Measurements from ENCODE around the gene CDK13.
"Not testable (repeated sequence)": the region's sequence is repeated elsewhere in the genome, so short reads cannot be mapped to it uniquely, and the experiment has no call there.

The CDK13 gene

DNA sequence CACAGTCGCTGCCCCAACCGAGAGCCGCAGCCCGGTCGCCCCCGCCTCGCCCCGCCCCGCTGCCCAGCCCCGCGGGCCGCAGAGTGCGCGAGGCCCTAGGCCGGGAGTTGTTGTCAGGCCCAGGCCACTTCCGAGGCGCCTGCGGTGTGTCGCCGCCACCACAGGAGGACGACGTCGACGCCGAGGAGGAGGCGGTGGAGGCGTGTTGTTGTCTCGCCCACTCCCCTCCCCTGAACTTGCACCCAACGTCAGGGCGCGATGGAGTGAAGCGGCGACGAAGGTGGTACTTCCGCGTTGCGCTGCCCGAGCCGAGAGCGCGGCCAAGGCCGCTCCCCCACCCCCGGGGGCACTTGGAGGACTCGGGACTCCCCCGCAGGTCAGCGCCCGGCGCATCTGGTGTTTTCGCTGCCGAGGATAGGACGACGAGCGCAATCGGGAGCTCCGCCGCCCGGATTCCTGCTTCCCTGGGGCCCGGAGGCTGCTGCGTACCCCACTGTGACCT is at the start of gene CDK13:
Gene CDK13 (plus strand): TSS at position 286 of the 502 bp plus-strand sequence. CDS start 386 bp downstream, outside the sequence.
- DNase-seq, result peak; percentile 89

DNA sequence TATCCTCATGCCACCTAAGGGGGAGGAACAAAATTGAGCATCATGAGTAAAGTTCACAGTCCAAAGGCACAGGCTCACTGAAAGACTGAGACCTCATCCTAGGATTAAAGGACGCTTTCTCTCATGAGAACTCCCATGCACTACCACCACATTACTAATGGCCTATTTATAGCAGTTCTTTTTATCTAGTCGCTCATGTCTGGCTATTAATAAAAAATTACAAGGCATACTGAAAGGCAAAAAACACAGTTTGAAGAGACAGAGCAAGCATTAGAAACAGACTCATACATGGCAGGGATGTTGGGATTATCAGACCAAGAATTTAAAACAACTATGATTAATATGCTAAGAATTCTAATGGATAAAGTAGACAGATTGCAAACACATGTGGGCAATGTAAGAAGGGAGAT is 46.0 kb upstream of the CDK13 start:
- DNase-seq, result no peak

DNA sequence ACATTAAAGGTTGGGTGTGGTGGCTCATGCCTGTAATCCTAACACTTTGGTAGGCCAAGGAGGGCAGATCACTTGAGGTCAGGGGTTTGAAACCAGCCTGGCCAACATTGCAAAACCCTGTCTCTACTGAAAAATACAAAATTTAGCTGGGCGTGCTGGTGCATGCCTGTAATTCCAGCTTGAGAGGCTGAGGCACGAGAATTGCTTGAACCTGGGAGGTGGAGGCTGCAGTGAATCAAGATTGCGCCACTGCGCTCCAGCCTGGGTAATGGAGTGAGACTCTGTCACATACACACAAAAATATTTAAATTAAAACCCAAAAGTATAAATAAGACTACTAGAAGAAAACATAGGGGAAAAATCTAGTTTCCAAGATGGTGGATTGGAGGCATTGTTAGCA is 41.9 kb upstream of the CDK13 start:
- DNase-seq, result no peak

DNA sequence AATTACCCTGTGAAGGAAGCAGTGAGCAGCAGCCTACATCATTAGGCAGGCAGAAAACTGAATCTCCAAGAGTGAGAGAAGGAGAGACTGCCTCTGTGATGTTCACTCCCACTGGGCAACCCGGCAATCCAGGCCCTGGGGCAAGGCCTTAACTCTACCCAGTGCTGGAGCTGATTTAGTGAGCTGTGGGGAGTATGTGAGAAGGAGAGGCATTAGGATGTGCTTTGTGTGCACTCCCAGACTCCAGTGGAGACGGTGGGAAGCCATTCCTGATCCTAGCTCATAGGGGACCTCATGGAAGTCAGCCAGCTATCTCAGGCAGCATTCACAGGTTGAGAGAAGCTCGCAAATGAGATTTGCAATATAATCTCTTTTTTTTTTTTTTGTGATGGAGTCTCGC is 41.1 kb upstream of the CDK13 start:
- DNase-seq, result no peak

DNA sequence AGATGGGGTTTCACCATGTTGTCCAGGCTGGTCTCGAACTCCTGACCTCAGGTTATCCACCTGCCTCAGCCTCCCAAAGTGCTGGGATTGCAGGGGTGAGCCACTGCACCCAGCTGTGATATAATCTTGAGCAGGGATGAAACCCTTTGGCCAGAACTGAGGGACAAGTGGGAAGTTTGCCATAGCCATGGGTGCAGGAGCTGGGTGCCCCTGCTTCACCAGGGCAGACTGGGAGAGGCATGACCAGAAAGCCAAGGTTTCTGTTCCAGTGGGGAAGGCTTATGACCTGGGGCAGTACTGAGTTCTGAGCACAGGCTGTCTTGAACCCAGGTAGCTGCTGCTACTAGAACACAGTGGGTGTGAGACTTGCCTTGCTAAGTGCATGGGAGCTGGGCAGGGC is 40.5 kb upstream of the CDK13 start:
- DNase-seq, result no peak

DNA sequence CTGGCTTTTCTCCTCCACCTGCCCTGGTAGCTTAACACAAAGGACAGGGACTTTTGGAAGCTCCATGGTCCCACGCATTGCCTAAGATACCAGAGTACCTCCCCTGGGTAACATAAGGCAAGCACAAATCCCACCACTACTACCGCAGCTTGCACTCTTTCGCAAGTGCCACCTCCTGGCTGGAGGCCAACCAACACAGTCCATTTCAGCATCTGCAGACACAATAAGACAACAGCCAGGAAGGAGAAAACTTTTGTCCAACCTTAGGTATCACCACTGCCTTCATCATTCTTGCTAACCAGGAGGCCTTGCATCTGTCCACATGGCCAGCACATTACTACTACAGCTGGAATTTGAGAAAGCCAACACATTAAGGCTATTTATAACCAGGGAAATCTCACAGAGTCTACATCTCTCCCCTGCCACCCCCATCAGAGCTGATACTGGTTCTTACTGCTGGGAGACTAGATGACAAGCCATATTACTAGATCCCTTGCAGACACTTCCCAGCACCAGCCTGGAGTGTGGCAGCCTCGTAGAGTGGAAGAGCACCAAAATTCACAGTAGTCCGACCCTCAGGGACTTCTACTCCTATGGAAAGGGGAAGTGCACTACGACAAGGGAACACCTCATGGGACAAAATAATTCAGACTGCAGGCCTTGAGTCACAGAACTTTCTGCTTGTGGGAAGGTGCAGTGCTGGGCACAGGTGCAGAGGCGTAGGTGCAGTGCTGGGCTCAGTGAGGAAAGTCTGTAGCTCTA is 39.8 kb upstream of the CDK13 start:
- DNase-seq, result no peak

DNA sequence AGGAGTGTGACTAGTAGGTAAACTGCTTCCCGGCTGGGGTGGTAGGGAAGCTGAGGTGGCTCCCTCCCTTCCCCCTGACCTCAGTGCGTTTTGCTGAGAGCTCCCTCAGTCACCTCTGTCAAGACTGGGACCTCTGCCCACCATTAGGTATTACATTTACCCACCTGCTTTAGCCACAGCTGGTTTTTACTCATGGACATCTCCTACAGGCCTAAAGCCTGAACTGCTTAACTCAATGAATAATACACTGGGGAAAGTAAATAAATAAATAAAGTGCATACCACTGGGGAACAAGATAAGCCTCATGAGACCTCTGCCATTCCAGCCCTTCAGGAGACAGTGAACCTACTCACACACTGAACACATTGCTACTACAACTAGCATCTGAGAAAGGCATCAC is 38.9 kb upstream of the CDK13 start:
- no peak for DNase-seq

DNA sequence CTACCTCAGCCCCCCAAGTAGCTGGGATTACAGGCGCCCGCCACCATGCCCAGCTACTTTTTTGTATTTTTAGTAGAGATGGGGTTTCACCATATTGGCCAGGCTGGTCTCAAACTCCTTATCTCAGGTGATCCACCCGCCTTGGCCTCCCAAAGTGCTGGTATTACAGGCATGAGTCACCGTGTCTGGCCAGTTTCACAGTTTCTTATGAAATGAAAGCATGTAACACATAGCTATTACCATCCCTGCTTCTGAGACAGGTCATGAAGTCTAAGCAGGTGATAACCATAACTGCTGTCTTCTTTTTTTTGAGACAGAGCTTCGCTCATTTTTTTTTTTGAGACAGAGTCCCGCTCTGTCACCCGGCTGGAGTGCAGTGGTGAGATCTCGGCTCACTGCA is 34.2 kb upstream of the CDK13 start:
- not testable (repeated sequence) for DNase-seq

DNA sequence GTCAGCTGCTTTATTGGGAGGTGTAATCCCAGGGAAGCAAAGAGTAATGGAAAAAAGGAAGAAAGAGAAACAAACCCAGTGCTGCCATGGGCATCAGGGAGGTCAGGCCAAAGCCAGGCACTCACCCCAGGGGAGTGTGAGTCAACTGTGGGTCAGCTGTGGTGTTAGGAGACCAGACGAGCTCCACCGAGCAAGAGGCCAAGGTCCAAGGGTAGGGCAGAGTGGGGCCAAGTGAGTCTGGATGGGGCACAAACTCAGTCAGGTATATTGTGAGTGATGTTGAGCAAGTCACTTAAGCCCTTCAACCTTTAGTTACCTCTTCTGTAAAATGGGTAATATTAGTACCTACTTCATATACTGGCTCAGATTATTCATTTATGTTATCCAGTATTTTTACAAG is 30.4 kb upstream of the CDK13 start:
- DNase-seq, result no peak

DNA sequence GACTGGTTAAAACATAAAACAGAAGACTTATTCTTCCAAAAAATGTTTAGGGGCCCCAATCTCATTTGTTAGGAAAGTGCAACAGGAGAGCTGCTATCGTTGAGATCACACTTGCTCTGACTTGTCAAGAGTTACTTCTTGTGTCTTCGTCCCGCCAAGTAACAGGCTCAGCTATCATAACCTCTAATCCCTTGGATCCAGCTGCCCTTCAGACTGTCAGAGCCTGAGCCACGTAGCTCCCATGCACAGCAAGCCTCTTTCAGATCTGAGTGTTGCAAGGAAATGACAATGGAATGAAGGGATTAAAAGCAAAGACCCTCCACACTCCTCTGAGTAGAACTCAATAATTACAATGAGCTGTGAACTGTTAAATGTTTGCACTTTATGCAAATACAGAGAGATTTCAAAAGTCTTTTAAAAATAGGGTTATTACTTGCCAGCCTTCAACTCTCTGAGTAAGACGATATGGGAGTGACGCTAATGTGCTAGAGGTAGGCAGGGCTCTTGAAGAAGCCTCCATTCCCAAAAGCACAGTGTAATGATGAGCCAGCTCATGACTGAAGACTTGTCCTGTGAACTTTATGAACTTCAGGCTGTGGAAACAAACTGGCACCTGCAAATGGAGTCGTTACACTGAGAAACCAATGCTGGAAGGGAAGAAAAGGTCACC is 28.4 kb upstream of the CDK13 start:
- DNase-seq, result no peak

DNA sequence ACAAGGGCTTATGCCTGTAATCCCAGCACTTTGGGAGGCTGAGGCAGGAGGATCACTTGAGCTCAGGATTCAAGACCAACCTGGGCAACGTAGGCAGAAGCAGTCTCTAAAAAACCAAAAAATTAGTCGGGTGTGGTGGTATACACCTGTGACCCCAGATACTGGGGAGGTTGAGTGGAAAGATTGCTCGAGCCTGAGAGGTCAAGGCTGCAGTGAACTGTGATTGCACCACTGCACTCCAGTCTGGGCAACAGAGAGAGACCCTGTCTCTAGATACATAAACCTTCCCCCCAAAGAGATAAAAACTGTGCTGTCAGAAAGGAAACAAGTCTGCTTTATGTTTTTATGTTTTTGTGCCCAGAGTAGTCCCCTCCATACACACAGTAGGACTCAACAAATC is 27.5 kb upstream of the CDK13 start:
- no peak for DNase-seq

DNA sequence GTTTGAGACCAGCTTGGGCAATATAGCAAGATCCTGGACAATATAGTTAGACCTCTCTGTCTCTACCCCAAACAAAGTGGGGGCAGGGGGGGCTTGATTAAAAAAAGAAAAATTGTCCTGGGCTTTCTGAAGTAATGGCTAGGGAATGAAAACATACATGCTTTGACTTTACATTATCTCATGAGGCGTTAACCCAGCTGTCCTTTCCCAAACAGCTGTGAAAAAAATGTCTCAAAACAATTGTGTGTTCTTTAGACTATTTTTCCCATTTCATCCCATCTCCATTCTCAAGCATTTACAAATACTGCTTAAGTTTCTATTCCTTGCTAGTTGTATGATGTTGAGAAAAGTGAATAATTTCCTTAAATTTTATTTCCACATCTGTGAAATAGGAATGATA is 27.0 kb upstream of the CDK13 start:
- no peak for DNase-seq

DNA sequence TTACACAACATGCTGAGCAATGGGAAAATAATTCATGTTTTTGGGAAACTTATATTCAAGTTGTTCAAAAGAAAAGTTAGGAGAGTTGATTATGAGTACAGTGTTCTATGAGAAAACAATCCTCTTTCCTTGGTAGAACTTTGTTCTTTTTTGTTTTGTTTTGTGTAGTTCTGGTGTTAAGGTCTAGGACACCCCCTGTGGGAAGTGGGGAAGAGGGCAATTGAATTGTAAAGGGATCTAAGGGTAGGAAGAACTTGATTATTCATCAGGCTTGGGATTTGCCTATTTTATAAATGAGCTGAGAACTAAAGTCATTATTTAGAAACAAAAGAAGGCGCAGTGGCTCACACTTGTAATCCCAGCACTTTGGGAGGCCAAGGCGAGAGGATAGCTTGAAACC is 25.9 kb upstream of the CDK13 start:
- DNase-seq, result no peak

DNA sequence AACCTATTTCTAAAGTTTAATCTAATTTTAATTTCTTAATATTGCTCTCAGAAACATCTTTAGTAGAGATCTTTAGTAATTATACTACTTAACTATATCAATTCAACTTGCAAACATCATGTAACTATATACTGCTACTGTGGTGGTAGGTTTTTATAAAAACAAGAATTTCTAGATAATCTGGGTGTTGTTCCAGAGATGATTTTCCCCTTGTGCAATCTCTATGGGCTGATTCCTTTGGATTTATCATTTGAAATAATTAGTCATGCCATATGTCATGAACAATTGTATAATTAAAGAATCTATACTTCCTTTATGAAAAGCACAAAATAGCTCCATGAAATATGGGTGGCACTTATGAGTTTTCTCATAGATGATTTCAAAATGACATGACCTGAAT is 23.9 kb upstream of the CDK13 start:
- no peak for DNase-seq

DNA sequence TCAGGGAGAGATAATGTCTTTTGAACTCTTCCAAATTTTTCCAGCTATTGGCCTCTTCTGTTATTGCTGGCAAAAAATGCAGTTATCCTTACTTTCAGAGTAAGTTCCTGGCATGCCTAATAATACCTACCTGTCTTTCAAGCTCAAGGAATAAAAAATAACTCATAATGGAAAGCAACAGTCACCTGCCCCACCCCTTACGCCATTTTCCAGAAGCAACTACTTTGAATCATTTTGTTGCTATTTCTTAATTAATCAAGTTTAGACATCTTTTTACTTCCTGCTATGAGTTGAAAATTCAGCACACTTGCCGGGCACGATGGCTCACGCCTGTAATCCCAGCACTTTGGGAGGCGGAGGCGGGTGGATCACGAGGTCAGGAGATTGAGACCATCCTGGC is 23.0 kb upstream of the CDK13 start:
- DNase-seq, result no peak

DNA sequence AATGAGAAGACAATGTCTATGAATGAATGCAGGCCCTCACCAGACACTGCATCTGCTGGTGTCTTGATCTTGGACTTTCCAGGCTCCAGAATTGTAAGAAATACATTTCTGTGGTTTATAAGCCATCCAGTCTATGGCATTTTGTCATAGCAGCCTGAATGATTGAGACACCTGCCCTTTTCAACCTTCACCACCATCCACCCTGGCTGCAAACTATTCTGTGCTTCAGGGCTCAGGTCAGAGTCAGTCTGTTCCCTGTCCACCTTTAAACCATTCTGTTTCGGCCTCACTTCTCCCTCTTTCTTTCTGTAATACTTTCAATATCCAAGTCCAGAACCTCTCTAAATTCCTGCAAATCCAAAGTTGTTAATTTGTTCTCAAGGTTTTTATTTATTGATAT is 15.9 kb upstream of the CDK13 start:
- no peak for DNase-seq

DNA sequence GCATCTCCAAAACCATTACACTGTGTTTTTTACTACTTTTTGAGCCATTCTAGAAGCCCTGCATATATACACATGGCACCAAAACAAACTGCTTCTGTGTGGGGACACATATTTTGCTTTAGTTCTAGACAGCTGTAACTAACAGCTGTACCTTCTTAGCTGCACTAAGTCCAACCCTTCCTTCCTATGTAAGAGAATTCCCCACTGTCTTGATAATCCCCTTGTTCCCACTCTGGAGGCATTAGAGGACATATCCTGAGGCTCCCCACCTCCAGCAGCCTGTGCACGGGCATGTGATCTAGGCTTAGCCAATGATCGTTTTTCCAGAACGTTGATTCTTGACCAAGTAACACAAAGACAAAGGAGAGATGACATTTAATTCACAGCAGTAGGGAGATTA is 13.3 kb upstream of the CDK13 start:
- no peak for DNase-seq

DNA sequence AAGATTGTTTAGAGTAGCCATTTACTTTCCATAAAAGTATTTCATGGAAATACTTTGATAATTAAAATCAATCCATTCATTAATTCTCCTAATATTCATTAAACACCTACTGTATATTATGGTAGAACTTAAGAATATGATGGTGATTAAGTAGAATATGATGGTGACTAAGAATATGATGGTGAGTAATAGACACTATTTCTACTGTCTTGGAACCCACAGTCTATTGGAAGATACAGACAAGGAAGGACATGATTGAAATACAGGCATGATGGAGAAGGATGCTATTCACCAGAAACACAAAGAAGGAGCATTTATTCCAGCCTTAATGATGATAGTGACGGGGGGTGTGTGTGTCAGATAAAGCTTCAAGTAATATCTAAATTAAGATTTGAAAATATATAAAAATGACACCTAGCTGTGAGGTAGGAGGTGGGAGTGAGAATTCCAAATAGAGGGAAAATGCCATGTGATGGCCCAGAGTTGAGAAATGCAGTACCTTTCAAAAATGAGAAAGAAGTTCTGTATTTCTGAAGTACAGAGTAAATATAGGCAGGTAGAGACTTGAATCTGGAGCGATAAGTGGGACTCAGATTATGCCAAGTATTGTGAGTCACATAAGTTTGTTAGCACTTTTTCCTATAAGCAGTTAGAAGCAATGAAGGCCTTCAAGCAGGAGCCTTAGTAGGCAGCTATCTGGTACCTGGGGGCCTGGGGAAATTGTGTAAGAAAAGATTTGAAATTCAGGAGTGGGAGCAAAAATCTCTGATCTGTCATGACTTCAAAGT is 12.5 kb upstream of the CDK13 start:
- no peak for DNase-seq

DNA sequence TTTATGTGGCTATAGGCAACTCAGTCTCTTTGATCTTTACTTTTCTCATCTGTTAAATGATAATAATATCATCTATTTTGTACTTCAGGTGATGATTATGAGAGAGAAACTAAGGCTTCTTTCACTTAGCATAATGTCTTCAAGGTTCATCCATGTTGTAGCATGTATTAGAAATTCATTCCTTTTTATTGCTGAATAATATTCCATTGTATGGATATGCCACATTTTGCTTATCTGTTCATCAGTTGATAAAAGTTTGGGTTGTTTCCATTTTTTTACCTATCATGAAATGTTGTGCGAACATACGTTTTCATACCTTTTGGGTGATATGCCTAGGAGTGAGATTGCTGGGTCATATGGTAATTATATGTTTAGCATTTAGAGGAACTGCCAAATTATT is 7.2 kb upstream of the CDK13 start:
- DNase-seq, result no peak

DNA sequence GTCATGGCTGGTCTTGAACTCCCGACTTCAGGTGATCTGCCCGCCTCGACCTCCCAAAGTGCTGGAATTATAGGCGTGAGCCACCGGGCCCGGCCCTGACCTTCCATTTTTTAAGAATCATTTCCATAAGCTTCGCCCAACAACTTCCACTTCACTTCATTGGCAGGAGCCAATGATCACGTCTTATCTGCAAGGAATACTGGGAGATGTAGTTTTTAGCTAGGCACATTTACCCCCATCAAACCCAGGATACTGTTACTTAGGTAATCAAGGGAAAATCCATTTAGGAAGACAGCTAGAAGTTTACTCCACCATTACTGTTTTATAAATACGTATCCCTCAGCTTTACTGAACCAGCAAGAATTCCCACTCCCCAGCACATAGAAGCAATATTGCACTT is 3.4 kb upstream of the CDK13 start:
- DNase-seq, result no peak

DNA sequence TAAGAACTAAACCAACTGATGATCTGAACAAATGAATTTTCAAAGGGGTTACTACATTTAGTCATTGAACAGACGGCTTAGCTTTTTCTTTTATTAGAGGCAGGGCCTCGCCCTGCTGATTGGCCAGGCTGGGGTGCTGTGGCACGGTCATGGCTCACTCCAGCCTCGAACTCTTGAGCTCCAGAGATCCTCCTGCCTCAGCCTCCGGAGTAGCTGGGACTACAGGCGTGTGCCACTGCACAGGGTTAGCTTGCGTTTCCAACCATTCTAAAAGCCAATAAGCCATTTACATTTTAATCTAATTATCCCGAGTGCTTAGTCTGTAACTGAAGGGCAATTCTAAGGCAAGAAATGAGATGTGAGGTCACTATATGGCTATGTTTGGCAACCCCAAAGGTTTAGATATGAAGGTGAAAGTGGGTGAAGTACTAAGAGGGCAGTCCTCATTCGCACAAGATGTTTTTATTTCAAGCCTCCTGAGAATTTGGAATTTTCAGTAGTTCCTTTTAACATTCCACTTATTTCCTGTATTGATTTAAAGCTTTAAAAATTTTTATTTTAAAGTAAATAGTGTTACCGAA is 1.6 kb upstream of the CDK13 start:
- DNase-seq, result peak; percentile 36

DNA sequence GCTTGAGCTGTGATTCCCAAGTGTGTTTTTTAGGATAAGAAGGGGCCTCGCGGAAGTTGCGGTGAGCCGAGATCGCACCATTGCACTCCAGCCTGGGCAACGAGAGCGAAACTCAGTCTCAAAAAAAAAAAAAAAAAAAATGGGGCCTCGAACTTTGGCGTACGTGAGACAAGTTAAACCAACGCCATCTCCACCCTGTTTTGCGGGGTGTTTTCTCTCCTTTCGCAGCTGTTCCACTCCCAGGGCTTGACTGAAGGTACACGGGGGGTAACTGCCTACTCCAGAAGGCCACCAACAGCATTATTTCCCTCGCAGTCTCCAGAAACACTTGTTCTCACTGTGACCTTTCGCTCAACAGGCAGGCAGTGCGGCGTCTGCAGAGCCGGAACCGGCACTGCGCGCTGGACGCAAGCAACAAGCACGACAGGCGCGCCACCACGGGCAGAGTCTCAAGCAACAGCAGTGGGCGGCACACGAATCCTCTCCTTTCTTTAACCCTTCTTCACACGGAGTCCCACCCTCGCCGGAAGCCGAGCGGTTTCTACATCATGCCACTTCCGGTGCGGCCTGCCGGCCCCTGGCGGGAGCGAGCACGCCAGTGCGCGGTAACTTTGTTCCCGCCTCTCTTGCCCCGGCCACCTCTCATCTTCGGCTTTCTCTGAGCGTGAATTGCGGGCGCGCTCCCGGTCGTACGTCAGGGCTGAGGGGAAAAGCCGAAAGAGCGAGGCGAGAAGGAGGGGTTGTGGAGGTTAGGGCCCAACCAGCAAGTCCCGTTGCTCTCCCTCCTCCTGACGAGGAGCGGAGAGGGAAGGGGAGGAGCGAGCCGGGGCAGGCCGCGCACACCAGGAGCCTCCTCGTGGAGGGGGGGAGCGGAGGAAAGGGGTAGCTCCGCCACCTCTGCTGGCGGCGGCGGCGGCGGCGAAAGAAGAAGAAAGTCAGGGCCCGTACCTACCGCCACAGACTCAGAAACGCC is 814 bp upstream of the CDK13 start:
- peak; percentile 98 for DNase-seq
